ENCODE measurements around the gene TBXAS1. TPM values are rescaled to one million over a fixed set of nuclear protein-coding genes. Genes with fewer than 3 reads are reported as not detected.

TBXAS1 gene
- total RNA-seq, 4 donors from 2014 or later: 9.8 to 31.3 (median 13.5) TPM

- intact Hi-C loops (cut with DNase I): loop anchor here (10.0 kb wide), 2 partner anchors 395 to 515 kb away; no protein-coding TSS in a partner anchor
- TF ChIP-seq EP300 (IDR thresholded peaks at IDR 0.05) (no peak), POLR2AphosphoS5 (IDR thresholded peaks at IDR 0.05) (no peak), CTCF (IDR thresholded peaks at IDR 0.05) (no peak), POLR2A (IDR thresholded peaks at IDR 0.05; ENCODE audit: low read depth) (no peak)
- peaks cover 0 to 3% (median 0%) of the 10 kb centered on the region in 4 donors for H3K27me3 ChIP-seq
- no peaks in the 10 kb centered on the region for H3K9me3 ChIP-seq
- WGBS: 82% methylated on average over 11 of the region's 11 CpGs
- no peak for DNase-seq (ENCODE audit: extremely low spot score)
- H3K36me3 ChIP-seq: no peaks in the 10 kb centered on the region
- no peak overlapping the region for H3K4me3 ChIP-seq
- H3K4me1 ChIP-seq: no peaks in the 10 kb centered on the region
- no peak overlapping the region for H3K27ac ChIP-seq (replicated peaks in 1 of 4)
These were observed 180.7 kb downstream of the TBXAS1 start for GRCh38 chr7:140009735-140010134.

- Histone ChIP-seq H3K27me3 (peaks cover 0 to 3% (median 0%) of the 10 kb centered on the region in 4 donors), H3K36me3 (no peaks in the 10 kb centered on the region), H3K4me3 (no peak overlapping the region), H3K9me3 (no peaks in the 10 kb centered on the region), H3K27ac (replicated peaks in 1 of 4) (no peak overlapping the region), H3K4me1 (no peaks in the 10 kb centered on the region)
- 86% methylated on average over 9 of the region's 9 CpGs for WGBS
- no peak for TF ChIP-seq POLR2AphosphoS5 (IDR thresholded peaks at IDR 0.05)
- no peak for TF ChIP-seq POLR2A (IDR thresholded peaks at IDR 0.05; ENCODE audit: low read depth)
- no peak for TF ChIP-seq EP300 (IDR thresholded peaks at IDR 0.05)
- no peak for TF ChIP-seq CTCF (IDR thresholded peaks at IDR 0.05)
- intact Hi-C loops (cut with DNase I): no loop called here
- DNase-seq (ENCODE audit: extremely low spot score): no peak
These were observed 181.3 kb downstream of the TBXAS1 start for GRCh38 chr7:140010194-140010895.

- DNase-seq (ENCODE audit: extremely low spot score): no peak
- Histone ChIP-seq H3K27ac (replicated peaks in 1 of 4) (no peak overlapping the region), H3K36me3 (peaks cover 0 to 4% (median 0%) of the 10 kb centered on the region in 4 donors), H3K4me1 (no peaks in the 10 kb centered on the region), H3K4me3 (no peak overlapping the region), H3K9me3 (no peaks in the 10 kb centered on the region), H3K27me3 (peaks cover 0 to 3% (median 0%) of the 10 kb centered on the region in 4 donors)
- intact Hi-C loops (cut with DNase I): no loop called here
- no peak for TF ChIP-seq EP300 (IDR thresholded peaks at IDR 0.05)
- TF ChIP-seq POLR2A (IDR thresholded peaks at IDR 0.05; ENCODE audit: low read depth): no peak
- TF ChIP-seq CTCF (IDR thresholded peaks at IDR 0.05): no peak
- TF ChIP-seq POLR2AphosphoS5 (IDR thresholded peaks at IDR 0.05): no peak
- WGBS: 100% methylated on average over 4 of the region's 4 CpGs
These were observed 184.6 kb downstream of the TBXAS1 start for GRCh38 chr7:140013676-140014075.

GRCh38 chr7:140014123-140014522 is 185.1 kb downstream of the TBXAS1 start:
- H3K4me1 ChIP-seq: no peaks in the 10 kb centered on the region
- 91% methylated on average over 10 of the region's 10 CpGs for WGBS

More at GRCh38 chr7:140014123-140014522, 185.1 kb downstream of the TBXAS1 start:
- Histone ChIP-seq H3K36me3 (peaks cover 0 to 4% (median 0%) of the 10 kb centered on the region in 4 donors), H3K4me3 (no peak overlapping the region), H3K9me3 (no peaks in the 10 kb centered on the region), H3K27me3 (peaks cover 0 to 3% (median 0%) of the 10 kb centered on the region in 4 donors), H3K27ac (replicated peaks in 1 of 4) (no peak overlapping the region)
- TF ChIP-seq POLR2AphosphoS5 (IDR thresholded peaks at IDR 0.05): no peak
- TF ChIP-seq EP300 (IDR thresholded peaks at IDR 0.05): no peak
- TF ChIP-seq CTCF (IDR thresholded peaks at IDR 0.05): no peak
- TF ChIP-seq POLR2A (IDR thresholded peaks at IDR 0.05; ENCODE audit: low read depth): no peak
- DNase-seq (ENCODE audit: extremely low spot score): no peak
- intact Hi-C loops (cut with DNase I): no loop called here

Measured in esophagus muscularis mucosa (tissue), 4 donors.